Measurements from ENCODE around the gene EFCAB6.

EFCAB6 gene

GRCh38 chr22:43497956-43498855, 313.9 kb downstream of the EFCAB6 start:
- DNase-seq = no peak

GRCh38 chr22:43493297-43493696, 318.8 kb downstream of the EFCAB6 start:
- DNase-seq = no peak

GRCh38 chr22:43491737-43492136, 320.4 kb downstream of the EFCAB6 start:
- DNase-seq = no peak

- no peak for DNase-seq
Measured at GRCh38 chr22:43491177-43491576, 320.9 kb downstream of the EFCAB6 start.

- no peak for DNase-seq
Measured at GRCh38 chr22:43490311-43490710, 321.8 kb downstream of the EFCAB6 start.

- DNase-seq = no peak
Measured at GRCh38 chr22:43488937-43489336, 323.2 kb downstream of the EFCAB6 start.

- no peak for DNase-seq
Measured at GRCh38 chr22:43488031-43488866, 323.9 kb downstream of the EFCAB6 start.

- DNase-seq = no peak
Measured at GRCh38 chr22:43487311-43488030, 324.6 kb downstream of the EFCAB6 start.

GRCh38 chr22:43485502-43486089, 326.5 kb downstream of the EFCAB6 start:
- no peak for DNase-seq

- DNase-seq = no peak
Measured at GRCh38 chr22:43484227-43484626, 327.9 kb downstream of the EFCAB6 start.

- DNase-seq = no peak
Measured at GRCh38 chr22:43483669-43484068, 328.4 kb downstream of the EFCAB6 start.

GRCh38 chr22:43483266-43483665, 328.8 kb downstream of the EFCAB6 start:
- no peak for DNase-seq

- no peak for DNase-seq
Measured at GRCh38 chr22:43482318-43482625, 329.8 kb downstream of the EFCAB6 start.

GRCh38 chr22:43481568-43482317, 330.4 kb downstream of the EFCAB6 start:
- peak; percentile 19 for DNase-seq

GRCh38 chr22:43479962-43480361, 332.1 kb downstream of the EFCAB6 start:
- no peak for DNase-seq

GRCh38 chr22:43479301-43479950, 332.7 kb downstream of the EFCAB6 start:
- no peak for DNase-seq
